Esophagus squamous epithelium (tissue), 4 donors: ENCODE results near the gene SPECC1L.

Experiments
- CTCF ChIP-seq, 6 experiments: fragments of 450-650 bp in 4 of 6; fragments of 200-600 bp in 2 of 6; sonication (generic) in 2 of 6; IDR thresholded peaks; one replicate each; pipeline ENCODE4 v1.5.1; 2016 to 2019; ENCODE audit warnings: antibody characterized with exemption in 6 of 6, mild to moderate bottlenecking in 4 of 6, moderate library complexity in 4 of 6
- POLR2A ChIP-seq, 4 donors: fragments of 450-650 bp; IDR thresholded peaks; one replicate each; pipeline ENCODE4 v1.6.1; 2017; ENCODE audit warnings: antibody characterized with exemption in 4 of 4, mild to moderate bottlenecking in 4 of 4, moderate library complexity in 3 of 4

DNA sequence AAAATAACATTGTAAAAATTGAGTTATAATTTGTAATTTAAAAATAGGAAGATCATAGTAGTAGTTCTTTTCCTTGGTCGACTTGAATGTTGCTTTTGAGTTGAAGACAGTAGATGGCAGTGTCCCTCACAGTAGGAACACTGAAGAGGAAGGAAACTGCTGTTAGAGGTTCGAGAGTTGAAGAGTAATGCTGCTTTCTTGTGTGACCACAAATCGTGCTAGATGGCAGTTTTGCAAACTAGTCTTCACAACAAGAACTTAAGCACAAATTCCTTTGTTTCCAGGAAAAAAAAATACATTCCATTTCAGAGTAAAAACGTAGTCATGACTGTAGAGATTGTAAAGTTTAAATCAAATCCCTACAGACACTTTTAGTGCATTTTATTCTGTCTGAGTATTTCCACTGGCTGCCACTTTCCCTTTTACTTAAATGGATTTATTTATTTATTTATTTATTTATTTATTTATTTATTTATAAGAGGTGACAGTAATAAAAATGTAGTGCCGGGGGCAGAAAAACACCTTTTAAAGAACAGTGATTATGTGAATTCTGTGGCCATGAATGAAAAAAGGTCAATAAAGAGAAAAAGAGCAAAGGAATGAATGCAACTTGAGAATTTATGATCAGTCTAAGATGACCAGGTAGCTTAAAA, 54.6 kb downstream of the SPECC1L start:
- peak; percentile 39 to 65 (median 54) for TF ChIP-seq CTCF (IDR thresholded peaks at IDR 0.05)
- no peak for TF ChIP-seq POLR2A (IDR thresholded peaks at IDR 0.05)
